Measurements from ENCODE around the gene DTX3L.

Gene DTX3L

DNA sequence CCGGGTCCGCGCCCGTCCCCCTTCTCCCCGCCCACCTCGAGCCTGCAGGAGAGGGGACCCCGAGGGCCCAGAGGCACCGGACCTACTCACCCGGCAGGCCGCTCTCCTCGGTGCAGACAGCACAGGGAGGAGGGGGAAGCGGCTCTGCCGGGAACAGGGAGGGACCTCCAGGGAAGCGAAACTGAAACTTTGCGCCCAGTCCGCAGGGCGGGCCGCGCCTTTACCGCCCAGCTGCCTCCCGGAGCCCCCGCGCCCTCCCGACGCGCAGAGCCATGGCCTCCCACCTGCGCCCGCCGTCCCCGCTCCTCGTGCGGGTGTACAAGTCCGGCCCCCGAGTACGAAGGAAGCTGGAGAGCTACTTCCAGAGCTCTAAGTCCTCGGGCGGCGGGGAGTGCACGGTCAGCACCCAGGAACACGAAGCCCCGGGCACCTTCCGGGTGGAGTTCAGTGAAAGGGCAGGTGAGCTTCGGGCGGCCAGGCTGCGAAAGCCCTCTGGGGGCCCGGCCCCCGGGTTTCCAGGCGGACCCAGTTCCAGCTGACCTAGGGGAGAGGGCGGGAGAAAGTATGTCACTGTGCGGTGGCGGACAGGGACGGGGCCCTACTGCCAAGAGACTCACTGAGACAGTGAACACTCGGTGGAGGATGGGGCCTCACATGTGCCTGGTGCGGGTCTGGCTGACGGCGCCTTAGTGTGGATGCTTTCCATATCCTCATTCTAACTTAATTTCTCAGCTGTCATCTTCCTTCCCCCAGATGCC, at the start of gene DTX3L, which contains the start of gene PARP9:
DTX3L (plus strand) TSS at position 184 of the 758 bp plus-strand sequence; CDS start at position 273, 89 bp downstream.
PARP9 (minus strand) TSS at position 146 of the 758 bp plus-strand sequence. CDS start 4,680 bp downstream, outside the sequence.
- DNase-seq: peak; percentile 65

DNA sequence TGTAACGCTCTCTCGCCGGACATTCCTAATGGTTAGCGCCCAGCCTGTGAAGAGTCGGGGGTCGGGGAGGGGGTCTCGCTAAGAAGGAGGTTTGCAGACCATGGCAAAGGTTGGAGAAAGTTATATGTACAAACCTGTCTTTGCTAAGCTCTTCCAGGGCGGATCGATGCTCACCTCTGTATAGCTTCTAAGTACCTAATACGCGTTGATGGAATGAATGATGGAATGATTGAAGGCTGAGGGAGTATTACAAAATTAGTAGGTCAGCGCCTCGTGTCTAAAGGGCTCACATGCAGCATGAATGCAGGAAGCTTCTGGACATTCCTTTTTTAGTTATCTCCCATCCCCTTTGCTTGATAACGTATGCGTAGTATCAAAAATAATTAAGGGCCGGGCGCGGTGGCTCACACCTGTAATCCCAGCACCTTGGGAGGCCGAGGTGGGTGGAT, 49.1 kb upstream of the DTX3L start:
- DNase-seq: no peak

DNA sequence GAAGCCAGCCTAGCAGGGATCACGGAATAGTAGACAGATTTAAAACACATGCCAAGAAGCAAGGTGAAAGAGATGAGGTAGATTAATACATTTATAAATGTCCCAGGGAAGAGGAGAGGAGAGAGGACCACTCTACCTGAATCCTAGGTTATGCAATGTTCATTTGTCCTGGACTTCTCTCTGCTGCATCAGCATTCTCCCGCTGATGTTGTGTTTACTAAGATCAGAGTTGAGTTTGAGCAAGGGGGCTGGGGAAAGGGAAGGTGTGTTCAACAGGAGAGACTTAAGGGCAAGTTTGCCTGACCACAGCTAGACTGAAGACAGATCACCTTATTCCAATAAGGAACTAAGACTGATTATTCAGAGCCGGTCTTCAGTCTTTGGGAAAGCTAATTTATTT, 48.3 kb upstream of the DTX3L start:
- DNase-seq: no peak

DNA sequence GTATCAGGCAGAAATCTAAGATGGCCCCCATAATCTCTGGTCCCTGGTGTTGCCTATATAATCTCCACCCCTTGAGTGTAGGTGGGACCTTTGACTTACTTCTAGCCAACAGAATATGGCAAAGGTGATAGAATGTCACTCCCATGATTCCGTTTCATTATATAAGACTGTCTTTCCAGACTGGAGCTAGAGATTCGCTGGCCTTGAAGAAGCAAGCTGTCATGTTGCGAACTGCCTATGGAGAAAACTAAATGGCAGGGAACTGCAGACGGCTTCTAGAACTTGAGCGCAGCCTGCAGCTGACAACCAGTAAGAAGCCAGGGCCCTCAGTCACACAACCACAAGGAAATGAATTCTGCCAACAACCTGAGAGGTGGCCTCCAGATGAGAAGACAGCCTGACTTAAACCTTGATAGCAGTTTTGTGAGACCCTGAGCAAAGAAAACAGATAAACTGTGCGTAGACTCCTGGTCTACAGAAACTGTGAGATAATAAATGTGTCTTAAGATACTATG, 47.2 kb upstream of the DTX3L start:
- no peak for DNase-seq

DNA sequence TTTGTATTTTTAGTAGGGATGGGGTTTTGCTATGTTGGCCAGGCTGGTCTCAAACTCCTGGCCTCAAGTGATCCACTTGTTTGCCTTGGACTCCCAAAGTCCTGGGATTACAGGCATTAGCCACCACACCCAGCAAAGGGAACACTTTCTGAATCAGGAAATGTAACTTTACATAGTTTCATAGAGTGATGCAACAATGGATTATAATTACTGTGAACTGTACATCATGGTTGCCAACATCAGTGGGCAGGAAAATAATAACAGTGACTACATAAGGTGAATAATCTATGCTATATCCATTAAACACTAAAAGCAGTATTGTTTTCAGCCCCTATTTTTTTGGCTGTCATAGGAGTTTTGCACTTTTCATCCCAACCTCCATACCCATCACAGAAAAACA, 44.4 kb upstream of the DTX3L start:
- DNase-seq: no peak

DNA sequence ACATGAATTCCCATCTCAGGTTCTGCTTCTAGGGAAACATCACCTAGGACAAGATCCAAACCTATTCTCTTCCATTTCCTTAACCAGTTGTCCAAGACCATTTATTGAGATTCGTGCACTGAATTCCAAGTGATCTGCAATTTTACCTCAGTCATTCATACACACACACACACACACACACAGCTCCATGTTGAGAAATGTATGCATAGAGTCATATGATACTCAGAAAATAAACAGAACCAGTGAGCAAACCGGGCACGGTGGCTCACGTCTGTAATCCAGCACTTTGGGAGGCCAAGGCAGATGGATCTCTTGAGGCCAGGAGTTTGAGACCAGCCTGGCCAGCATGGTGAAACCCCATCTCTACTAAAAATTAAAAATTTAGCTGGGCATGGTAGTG, 43.3 kb upstream of the DTX3L start:
- DNase-seq: no peak

DNA sequence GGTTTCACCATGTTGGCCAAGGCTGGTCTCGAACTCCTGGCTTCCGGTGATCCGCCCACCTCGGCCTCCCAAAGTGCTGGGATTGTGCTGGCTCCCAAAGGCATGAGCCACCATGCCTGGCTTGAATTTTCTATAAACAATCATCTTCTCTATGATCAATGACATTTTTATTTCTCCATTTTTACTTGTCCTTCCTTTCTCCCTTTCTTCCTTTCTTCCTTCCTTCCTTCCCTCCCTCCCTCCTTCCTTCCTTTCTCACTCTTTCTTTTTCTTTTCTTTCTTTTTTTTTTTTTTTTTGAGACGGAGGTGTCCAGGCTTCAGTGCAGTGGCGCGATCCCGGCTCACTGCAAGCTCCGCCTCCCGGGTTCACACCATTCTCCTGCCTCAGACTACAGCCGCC, 40.8 kb upstream of the DTX3L start:
- no peak for DNase-seq

DNA sequence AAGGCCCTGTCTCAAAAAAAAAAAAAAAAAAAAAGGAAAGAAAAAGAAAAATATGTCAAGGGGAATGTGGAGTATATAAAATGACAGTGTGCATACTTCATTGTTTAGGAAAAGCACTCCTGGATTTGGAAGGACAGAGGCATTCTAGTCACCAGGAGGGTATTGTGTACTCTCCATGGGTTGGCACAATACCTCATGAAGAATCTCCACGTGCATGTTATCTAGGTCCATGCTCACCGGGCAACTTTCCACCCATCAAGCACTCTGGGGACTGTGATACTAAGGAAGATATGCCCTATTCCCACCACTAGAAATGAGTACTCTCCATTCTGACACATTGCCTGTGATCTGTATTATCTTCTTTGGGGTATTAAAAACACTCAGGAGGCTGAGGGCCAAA, 34.0 kb upstream of the DTX3L start:
- DNase-seq: no peak

DNA sequence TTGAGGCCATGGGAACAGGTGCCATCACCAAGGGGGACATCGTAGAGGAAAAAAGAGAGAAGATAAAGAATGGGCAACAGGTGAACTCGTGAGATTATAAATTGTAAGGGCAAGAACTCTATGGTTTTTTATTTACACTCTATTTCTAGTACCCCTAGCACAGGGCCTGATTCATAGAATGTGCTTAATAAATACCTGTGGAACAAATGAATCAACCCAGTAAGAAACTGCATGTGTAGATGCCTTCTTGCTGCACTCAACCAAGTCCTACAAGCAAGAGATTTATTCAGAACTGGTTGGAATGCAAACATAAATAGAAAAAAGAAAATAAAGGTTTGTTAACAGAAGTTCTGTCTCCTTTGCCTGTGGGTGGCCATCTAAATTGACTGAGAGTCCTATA, 30.7 kb upstream of the DTX3L start:
- DNase-seq: no peak

DNA sequence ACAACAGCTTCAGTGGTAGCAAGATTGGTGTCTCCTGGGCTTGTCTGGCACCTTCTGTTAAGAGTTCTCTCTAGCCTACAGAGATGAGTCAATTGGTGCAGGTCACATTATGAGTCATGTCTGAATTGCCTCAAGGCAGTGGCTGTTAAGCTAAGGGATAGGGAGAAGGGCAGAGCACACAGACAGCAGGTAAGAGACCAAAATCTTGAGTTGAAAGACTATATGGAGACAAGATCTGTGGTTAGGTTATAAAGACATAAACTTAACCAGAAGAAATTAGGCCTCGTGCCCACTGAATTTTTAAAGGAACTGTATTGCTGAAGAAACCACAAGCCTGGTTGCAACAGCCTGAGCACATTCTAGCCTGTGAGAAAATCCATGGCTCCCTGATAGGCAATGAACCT, 30.2 kb upstream of the DTX3L start:
- no peak for DNase-seq

DNA sequence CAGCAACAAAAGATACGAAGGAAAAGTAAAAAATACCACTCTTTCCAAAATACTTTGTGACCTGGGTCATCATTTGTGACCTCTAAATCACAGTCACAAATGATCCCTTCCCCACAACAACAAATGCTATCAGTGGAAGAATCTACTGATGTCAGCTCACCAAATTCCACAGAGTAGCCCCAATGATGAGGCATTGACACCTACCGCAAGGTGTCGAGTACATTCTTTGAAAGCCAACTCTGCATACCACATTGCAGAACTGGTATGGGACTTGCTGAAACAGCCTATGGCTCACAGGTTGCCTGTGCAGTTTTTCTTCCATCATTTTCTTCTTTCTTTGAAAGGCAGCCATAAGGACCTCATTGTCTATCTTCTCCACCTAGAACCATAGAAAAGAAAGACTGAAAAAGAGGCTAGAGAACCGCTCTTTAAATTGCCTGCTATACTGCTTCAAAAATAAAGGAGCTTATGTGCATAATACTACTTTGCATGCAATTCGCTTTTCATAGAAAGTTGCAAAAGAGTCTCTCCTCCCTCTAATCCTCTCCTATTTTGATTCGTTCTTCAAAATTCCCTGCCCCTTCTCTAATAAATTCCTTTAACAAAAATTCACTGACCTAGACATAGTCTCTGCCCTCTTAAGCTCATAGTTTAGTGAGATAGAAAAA, 28.0 kb upstream of the DTX3L start:
- no peak for DNase-seq

DNA sequence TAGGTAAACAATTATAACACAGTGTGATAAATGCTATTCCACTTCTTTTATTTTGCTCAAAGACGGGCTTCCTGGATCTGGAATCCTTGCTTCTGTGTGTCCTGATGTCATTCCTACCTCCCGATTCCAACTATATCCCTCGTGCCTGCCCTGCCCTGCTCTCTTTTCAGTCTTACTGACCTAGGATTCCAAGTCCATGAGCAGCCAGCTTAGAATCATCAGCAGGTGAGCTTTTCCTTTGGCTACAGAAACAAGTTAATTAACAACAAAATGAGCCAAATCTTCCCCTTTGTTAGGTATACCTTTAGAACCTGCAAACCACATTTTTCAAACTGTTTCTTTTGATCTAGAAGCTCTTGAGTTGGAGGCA, 27.5 kb upstream of the DTX3L start:
- no peak for DNase-seq

DNA sequence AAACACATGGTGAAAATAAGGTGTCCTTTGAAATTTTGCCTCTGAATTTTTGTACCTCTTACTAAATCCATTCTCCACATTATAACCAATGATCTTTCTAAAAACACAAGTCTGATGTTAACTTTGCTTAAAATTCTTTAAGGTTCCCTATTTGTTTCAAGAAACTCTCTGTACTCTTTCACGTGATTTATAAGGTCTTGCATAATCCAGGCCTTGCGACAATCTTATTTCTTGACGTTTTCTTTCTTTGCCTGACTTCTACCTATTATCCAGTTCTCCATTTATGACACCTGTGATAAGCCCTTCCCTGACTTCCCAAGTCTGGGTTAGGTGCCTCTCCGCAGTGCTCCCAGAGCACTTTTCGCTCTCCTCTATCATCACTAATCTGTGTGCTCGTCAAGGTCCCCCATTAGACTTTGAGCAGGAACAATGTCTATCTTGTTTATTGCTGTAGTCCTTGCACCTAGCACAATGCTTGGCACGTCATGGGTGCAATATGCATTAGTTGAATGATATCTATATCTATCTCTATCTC, 25.1 kb upstream of the DTX3L start:
- no peak for DNase-seq

DNA sequence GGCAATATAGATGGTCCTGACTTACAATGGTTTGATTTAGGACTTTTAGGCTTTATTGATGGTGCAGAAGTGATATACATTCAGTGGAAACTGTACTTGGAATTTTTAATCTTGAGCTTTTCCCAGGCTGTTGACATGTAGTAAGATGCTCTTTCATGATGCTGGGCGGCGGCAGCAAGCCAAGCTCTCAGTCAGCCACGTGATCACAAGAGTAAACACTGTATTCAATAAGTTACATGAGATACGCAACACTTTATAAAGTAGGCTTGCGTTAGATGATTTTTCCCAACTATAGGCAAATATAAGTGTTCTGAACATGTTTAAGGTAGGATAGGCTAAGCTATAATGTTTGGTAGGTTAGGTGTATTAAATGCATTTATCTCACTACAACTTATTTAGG, 18.0 kb upstream of the DTX3L start:
- no peak for DNase-seq

DNA sequence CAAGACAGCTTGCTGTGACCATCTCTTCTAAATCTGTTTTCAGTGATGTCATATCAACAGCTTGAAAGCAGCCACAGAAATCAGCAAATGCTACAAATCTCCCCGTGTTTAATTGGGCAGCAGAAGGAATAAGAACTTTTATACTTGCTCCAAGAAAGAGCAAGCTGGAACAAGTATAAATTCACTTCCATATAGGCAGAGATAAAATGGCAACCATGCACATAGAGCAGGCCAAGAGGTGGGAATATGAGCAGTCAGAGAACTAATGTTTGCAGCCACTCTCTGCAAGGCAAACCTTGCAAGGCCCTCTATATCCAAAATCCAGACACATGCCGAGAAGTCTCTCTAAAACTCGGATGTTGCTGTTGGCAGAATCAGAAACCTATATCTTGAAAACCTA, 16.1 kb upstream of the DTX3L start:
- DNase-seq: no peak

DNA sequence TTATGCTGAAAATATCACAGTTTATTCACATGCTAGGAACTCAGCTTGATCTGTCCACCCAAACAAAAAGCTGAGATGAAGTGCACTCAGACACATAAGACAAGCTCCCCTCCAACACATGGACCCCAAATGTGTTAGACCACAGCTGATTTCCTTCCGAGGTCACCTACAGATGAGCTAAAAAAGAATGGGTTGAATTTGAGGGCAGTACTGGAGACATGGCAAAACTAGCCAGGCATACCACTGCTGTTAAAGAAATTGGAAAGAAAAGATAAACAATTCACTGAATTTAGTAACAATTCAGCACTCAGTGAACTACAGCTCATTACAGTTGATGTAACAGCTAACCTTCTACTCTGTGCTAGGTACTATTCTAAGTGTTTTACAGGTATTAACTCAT, 15.5 kb upstream of the DTX3L start:
- no peak for DNase-seq

DNA sequence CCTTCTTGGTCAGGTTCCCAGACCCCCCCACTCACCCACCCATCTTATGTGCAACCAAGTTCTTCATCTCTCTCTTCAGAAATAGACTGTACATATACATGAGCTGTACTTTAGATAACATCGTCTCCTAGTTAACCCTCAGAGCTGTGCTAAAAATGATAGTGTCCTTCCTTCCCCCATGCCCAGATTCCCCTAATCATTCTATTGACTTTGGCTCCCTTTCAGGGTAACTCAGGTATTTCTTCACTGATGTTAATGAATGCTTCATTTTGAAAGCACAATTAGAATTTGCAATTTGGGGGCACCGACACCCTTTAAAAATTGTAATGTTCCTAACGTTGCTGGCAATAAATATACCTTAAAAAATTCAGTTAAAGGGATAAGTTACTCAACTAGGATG, 11.0 kb upstream of the DTX3L start:
- DNase-seq: no peak

DNA sequence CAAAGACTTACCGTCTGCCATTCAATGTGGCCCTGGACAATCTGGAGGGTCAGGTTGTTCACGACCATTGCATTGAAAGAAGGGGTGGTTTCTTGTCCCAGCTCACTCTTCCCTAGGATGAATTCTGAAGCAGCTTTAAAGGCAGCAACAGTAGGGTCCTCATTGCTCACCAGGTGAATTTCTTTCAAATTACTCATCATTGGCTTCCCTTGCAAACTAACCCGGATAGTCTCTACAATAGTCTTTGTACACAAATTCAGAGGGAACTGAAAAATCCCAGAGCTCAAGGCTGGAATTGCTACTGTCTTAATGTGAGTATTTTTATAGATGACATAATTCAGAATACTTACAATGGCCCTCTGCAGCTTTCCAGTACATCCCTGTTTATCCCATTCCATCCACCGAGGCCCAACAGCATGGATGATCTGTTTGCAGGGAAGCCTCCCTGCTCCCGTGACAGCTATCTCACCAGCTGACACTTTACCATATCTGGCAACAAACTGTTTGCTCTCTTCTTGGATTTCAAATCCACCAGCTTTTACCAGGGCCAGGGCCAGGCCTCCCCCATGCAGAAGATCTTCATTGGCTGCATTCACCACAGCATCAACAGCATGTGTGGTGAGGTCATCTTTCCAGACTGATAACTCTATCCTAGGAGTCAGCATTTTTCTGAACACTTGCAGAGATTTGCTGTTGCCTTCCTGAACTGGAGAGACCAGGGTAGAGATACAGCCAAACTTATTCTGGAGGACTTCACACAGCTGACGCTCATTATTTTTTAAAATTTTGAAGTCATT, 8.7 kb upstream of the DTX3L start:
- no peak for DNase-seq

DNA sequence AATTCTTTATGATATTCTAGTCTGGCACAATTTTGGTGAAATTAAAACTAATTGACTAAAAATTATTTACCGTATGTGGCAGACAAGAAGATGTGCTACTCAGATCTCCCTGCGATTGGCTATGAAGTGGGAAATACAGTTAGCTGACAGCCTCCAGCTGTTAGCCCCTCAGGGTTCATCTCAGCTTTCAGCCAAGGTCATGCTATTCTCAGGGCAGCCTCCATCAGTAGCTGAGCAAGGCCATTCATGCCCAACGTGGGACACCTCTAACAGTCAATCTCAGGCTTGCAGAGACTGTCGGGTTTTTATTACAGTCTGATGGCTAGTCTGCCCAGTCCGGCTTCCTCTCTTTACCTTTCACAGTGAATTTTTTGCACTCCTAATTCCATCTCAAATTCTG, 6.8 kb upstream of the DTX3L start:
- no peak for DNase-seq

DNA sequence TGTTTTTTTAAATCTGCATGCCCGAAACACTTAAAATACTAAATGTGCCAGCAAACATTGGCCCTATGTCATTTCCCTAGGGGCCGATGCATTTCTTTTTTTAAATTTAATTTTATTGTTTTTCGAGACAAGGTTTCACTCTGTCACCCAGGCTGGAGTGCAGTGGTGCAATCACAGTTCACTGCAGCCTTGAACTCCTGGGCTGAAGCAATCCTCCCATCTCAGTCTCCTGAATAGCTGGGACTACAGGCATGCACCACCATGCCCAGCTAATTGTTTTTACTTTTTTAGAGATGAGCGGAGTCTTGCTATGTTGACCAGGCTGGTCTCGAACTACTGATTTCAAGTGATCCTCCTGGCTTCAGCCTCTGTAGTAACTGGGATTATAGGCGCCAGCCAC, 5.5 kb upstream of the DTX3L start:
- DNase-seq: no peak

DNA sequence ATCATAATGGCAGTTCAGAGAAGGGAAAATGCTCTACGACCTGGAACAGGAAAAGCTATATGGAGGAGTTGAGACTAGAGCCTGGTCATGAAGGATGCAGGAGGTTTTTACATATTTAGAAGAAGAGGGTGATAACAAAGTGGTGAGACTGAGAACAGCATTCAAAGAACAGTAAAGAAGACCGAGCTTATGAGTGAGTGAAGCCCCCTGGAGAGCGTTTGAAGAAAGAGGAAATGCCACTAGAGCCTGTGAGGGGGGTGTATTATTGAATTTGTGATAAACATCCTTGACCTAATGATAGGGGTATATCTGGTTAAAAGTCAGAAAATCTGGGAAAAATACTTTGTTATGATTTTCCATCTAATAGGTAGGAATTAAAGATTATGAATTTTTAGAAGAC, 4.2 kb upstream of the DTX3L start:
- no peak for DNase-seq

DNA sequence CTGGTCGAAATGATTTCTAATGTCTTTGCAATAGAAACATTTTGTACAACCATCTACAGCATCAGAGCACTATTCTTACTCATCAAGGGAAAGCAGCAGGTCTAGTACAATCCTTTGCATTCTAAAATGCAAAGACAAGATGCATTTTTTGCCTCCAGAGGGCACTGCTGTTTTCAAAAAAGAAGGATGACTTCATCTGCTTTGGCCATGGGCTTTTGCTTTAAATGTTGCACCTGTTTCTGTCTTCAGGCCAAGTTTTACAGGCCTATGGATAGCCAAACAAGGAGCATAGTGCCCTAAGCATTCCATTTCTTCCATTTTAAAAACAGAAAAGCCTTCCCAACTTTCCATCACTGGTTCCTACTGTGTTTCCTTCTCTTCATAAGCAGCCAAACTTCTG, 3.5 kb upstream of the DTX3L start:
- DNase-seq: peak; percentile 49
